Psoas muscle (tissue), 8 donors: Measurements from ENCODE around the gene TIMM17B. TPM values are rescaled to one million over a fixed set of nuclear protein-coding genes. Genes with fewer than 3 reads are reported as not detected.

Experiments
- ATAC-seq, 4 donors: fragments of 200-7000 bp; cut with Tn5 transposase; one replicate each; pipeline ENCODE4 v1.9.1; 2020; ENCODE audit warnings: moderate library complexity in 3 of 4, mild to moderate bottlenecking in 2 of 4
- DNase-seq, 2 donors: peaks; one replicate each; pipeline ENCODE4 v3.0.0-alpha.2; 2020
- H3K27ac ChIP-seq: fragments of 200-600 bp; one replicate; pipeline ENCODE4 v1.8.0; 2022
- H3K27me3 ChIP-seq, 3 donors: fragments of 200-600 bp in 1 of 3; one replicate each; pipeline versions ENCODE4 v1.6.1 to v1.8.0; 2013 to 2022; ENCODE audit warnings: low read length in 2 of 3, mild to moderate bottlenecking in 2 of 3, moderate library complexity in 1 of 3; ENCODE audit not compliant: insufficient read depth in 3 of 3
- H3K36me3 ChIP-seq, 2 donors: fragments of 200-600 bp in 1 of 2; one replicate each; pipeline versions ENCODE4 v1.6.1 to v1.8.0; 2013 to 2022; ENCODE audit warnings: low read depth in 1 of 2, mild to moderate bottlenecking in 1 of 2, moderate library complexity in 1 of 2; ENCODE audit not compliant: insufficient read depth in 1 of 2
- H3K4me1 ChIP-seq: fragments of 200-600 bp; one replicate; pipeline ENCODE4 v1.8.0; 2022
- H3K4me3 ChIP-seq: fragments of 200-600 bp; one replicate; pipeline ENCODE4 v1.8.0; 2022; ENCODE audit warnings: mild to moderate bottlenecking
- H3K9me3 ChIP-seq: fragments of 200-600 bp; one replicate; pipeline ENCODE4 v1.8.0; 2022
- WGBS, 3 donors: extraction: QIAGEN DNeasy Blood & Tissue Kit; methylation state at CpG; one replicate each; pipeline versions ENCODE4 v1.1.6 to v1.1.7; 2013; 5-methylcytosine and 5-hydroxymethylcytosine counted together
- intact Hi-C, 2 donors: fragments of 100-400 bp; cut with DNase I; formaldehyde crosslinking; loops; one replicate each; pipeline versions ENCODE4 v1.11.0 to v1.14.2; 2022
- polyA plus RNA-seq, 3 donors: library from polyadenylated mRNA; stranded (reverse); fragments of 200-250 nt; gene quantifications; one replicate each; pipeline ENCODE4 v1.2.3, GENCODE V29; 2013
- total RNA-seq, 4 donors: library from RNA; stranded (reverse); fragmentation: NEBNext Ultra II Directional in 2 of 4; extraction: Animal tissue kit (Norgen Biotek cat#: 25700) in 2 of 4; gene quantifications; one replicate each; pipeline versions ENCODE4 v1.2.1 to v1.2.4, GENCODE V29; 2021 to 2023
- TF ChIP-seq, protein P1 (sequence below): fragments of 200-600 bp; IDR thresholded peaks from one replicate; pipeline ENCODE4 v1.8.0; 2022; ENCODE audit warnings: antibody characterized with exemption
- donor health status: healthy with polysubstance abuse.
- donor health status: DM: no; HTN: no; CAD: no; lungs with moderate emphysema.
- donor health status: Bipolar disorder and iron deficiency.
- donor health status: healthy.
- donor health status: DM: yes; HTN: yes; CAD: no.
- donor health status: DM: no; HTN: no; CAD: no.
- donor health status: DM: no; HTN: no; CAD: no.
- donor health status: DM: yes; HTN: yes; CAD: no.

Gene TIMM17B
- total and polyA plus RNA-seq, 7 donors = 56.6 to 91.6 (median 72.3) TPM

DNA sequence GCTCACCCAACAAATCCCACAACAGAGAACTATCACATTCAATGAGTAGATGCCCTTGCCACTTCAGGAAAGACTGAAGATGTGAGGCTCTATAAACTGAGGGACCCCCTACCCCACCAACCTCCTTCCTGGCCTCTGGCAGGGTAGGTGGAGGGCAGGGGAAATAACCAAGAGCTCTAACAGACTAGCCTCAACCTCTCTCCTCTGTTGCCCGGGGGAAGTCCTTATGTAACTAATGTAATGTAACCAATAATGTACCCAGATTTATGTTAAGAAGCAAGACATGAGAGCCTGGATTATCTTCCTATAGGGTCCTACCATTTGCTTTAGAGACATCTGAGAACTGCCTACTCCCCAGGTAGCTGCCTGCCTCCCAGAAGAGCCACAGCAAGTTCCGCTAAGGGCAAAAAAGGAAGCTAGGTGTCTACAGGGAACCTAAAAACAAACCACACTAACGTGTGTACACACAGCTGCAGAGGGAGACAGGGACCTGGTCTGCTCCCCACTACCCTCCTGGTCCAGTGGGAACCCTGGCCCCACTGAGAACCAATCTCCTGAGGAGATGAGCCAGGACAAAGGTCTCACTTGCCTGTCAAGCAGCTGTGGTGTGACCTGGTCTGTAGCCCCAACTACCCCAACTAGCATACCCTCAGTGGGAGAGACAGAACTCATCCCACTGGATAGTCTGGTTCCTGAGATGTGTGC, 42.1 kb upstream of the TIMM17B start:
- no peak for ATAC-seq
- Histone ChIP-seq H3K36me3 (peaks cover 4 to 23% of the 10 kb centered on the region in 2 donors), H3K27ac (no peak overlapping the region), H3K4me1 (peaks cover 6% of the 10 kb centered on the region), H3K4me3 (no peak overlapping the region), H3K9me3 (no peaks in the 10 kb centered on the region), H3K27me3 (no peaks in the 10 kb centered on the region)
- TF ChIP-seq, protein P1, sequence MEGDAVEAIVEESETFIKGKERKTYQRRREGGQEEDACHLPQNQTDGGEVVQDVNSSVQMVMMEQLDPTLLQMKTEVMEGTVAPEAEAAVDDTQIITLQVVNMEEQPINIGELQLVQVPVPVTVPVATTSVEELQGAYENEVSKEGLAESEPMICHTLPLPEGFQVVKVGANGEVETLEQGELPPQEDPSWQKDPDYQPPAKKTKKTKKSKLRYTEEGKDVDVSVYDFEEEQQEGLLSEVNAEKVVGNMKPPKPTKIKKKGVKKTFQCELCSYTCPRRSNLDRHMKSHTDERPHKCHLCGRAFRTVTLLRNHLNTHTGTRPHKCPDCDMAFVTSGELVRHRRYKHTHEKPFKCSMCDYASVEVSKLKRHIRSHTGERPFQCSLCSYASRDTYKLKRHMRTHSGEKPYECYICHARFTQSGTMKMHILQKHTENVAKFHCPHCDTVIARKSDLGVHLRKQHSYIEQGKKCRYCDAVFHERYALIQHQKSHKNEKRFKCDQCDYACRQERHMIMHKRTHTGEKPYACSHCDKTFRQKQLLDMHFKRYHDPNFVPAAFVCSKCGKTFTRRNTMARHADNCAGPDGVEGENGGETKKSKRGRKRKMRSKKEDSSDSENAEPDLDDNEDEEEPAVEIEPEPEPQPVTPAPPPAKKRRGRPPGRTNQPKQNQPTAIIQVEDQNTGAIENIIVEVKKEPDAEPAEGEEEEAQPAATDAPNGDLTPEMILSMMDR = no peak
- intact Hi-C loops = no loop called here
- WGBS, 3 donors = 67 to 73% (median 72%) methylated on average over 3 of the region's 3 CpGs
- DNase-seq = no peak

DNA sequence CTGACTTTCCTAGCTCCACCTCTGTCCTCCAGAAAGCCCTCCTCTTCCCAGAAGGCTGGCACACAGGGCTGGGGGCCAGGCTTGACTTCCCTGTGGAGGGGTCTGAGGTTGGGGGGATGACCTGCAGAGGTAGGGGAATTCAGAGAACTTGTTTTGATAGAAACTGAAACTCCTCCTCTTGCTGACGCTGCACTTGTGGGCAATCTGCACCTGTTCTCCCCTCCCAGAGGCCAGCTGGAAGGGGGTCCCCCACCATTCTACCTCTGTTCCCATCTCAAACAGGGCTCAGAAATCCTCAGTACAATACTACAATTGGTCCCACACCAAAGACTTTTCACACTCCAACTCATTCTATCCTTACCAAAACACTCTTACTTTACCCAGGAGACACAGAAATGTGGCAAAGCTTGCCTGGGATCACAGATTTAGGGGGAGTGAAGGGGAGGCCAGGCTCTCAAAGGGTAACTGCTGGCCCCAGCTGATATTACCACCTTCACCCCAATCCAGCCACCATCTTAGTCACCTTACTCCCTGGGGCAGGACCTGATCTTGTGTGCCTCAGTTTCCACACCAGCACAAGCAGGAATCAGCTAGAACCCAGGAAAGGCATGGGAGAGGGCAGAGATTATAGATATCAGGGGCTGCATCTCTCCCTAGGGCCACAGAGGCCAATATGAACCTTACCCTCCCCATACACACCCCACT, 41.3 kb upstream of the TIMM17B start:
- peaks cover 7 to 28% of the 10 kb centered on the region in 2 donors for H3K36me3 ChIP-seq
- H3K9me3 ChIP-seq = no peaks in the 10 kb centered on the region
- DNase-seq = no peak
- ATAC-seq = no peak
- H3K27me3 ChIP-seq = no peaks in the 10 kb centered on the region
- H3K4me3 ChIP-seq = no peak overlapping the region
- intact Hi-C loops = no loop called here
- H3K27ac ChIP-seq = no peak overlapping the region
- TF ChIP-seq, protein P1 = no peak
- 31 to 54% methylated on average over 1 of the region's 1 CpG; no CpG with 5 or more reads in 1 of the 3 donors for WGBS, 3 donors
- peaks cover 6% of the 10 kb centered on the region for H3K4me1 ChIP-seq

DNA sequence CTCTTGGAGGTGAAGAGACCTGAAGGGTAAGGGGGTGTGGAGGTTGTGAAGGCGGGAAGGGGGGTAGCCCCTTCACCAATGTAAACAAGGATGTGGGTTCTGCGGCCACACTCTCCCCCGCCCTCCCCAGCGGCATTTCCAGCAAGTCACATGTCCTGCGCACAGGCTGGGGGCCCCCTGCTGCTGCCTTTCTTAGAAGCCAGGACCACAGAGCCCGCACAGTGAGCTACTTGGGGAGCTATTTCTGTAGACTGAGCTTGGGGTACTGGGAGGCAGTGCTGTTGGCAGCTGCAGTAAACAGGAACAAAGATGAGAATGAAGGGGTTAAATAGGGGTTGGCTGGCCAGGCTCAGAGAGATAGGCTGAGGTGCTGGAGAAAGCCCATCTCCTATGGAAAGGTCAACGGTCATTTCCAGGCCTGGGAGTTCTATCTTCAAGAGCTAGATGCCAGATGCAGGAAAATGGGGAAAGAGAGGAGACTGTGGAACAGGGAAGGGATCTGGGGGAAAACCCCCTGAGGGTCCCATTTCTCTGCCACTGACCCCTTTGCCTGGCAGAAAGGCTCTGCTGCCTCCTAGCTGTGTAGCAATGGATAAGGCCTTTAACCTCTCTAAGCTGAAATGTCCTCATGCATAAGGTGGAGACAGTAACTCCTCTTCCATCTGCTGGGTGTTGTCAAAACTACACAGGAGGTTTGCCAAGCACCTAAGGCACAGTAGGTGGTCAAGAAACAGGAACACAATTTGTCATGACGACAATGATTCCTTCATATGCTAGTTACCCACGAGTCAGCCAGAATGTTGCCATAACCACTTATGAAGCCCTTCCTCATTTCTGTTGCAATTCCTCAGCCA, 39.7 kb upstream of the TIMM17B start:
- DNase-seq = peak; percentile 24 to 68
- Histone ChIP-seq H3K27ac (no peak overlapping the region), H3K4me1 (peaks cover 6% of the 10 kb centered on the region), H3K36me3 (peaks cover 3 to 28% of the 10 kb centered on the region in 2 donors), H3K27me3 (no peaks in the 10 kb centered on the region), H3K4me3 (no peak overlapping the region), H3K9me3 (no peaks in the 10 kb centered on the region)
- 50 to 73% (median 56%) methylated on average over 9 of the region's 9 CpGs for WGBS, 3 donors
- ATAC-seq = peak in 3 of 4 donors; percentile 12 to 35 (median 28)
- intact Hi-C loops = no loop called here
- TF ChIP-seq, protein P1 = no peak

DNA sequence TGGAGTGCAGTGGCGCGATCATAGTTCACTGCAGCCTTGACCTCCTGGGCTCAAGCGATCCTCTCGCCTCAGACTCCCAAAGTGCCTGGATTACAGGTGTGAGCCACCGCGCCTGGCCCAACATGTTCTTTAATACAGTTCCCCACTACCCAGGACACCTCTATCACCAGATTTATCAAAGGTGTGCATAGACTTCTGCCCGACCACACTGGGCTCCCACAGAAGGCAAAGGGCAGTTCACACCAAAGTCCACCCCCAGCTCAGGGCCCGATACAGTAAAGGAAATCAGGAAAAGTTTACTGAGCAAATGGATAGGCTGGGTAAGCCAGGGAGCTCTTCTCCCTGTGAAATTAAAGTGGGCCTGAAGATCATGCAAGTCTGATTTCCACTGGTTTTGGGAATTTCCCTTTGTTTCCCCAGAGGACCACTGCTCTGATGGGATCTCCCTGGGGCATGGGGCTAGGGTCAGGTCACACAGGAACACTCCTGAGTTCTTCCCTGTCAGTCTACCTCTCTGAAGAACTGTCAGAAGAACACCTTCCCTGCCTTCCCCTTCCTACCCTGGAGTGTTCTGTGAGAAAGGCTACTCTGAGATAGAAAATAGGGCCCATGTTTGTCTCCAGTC, 39.0 kb upstream of the TIMM17B start:
- peaks cover 6% of the 10 kb centered on the region for H3K4me1 ChIP-seq
- no peaks in the 10 kb centered on the region for H3K27me3 ChIP-seq
- no peak overlapping the region for H3K27ac ChIP-seq
- ATAC-seq (no peak), DNase-seq (no peak)
- intact Hi-C loops = no loop called here
- WGBS, 3 donors = 88 to 93% (median 89%) methylated on average over 8 of the region's 8 CpGs
- H3K36me3 ChIP-seq = peaks cover 3 to 35% of the 10 kb centered on the region in 2 donors
- H3K9me3 ChIP-seq = no peaks in the 10 kb centered on the region
- no peak overlapping the region for H3K4me3 ChIP-seq
- TF ChIP-seq, protein P1 = no peak
